Esophagus muscularis mucosa (tissue), 4 donors: ENCODE data around the gene GREB1. TPM values are rescaled to one million over a fixed set of nuclear protein-coding genes. Genes with fewer than 3 reads are reported as not detected.

Experiments used
- DNase-seq: peaks from one replicate; pipeline ENCODE4 v3.0.0-alpha.2; 2017; ENCODE audit errors: extremely low spot score
- H3K27ac ChIP-seq, 4 donors: fragments of 200-600 bp; sonication (generic); replicated peaks in 1 of 4; 1 replicate in 3 of 4; 2 replicates in 1 of 4; pipeline ENCODE4 v1.5.1; 2016 to 2019; ENCODE audit warnings: mild to moderate bottlenecking in 1 of 4
- H3K27me3 ChIP-seq, 4 donors: fragments of 200-600 bp; sonication (generic); one replicate each; pipeline versions ENCODE4 v1.5.1 to v1.6.0; 2016 to 2019
- H3K36me3 ChIP-seq, 4 donors: fragments of 200-600 bp; sonication (generic); one replicate each; pipeline ENCODE4 v1.5.1; 2016 to 2019
- H3K4me1 ChIP-seq, 4 donors: fragments of 200-600 bp; sonication (generic); one replicate each; pipeline ENCODE4 v1.5.1; 2016 to 2019
- H3K4me3 ChIP-seq, 4 donors: fragments of 200-600 bp; sonication (generic); 1 replicate in 2 of 4; 2 replicates in 2 of 4; pipeline ENCODE4 v1.5.1; 2016 to 2019; ENCODE audit warnings: mild to moderate bottlenecking in 4 of 4, moderate library complexity in 1 of 4
- H3K9me3 ChIP-seq, 4 donors: fragments of 200-600 bp; sonication (generic); 1 replicate in 3 of 4; 2 replicates in 1 of 4; pipeline ENCODE4 v1.5.1; 2016 to 2019
- CTCF ChIP-seq, 3 experiments: fragments of 200-600 bp in 2 of 3; fragments of 450-650 bp in 1 of 3; sonication (generic) in 2 of 3; IDR thresholded peaks; one replicate each; pipeline ENCODE4 v1.5.1; 2017 to 2019; ENCODE audit warnings: antibody characterized with exemption in 3 of 3, mild to moderate bottlenecking in 2 of 3, moderate library complexity in 1 of 3
- EP300 ChIP-seq: sonication (generic); formaldehyde crosslinking; IDR thresholded peaks from one replicate; pipeline ENCODE4 v1.6.1; 2017; ENCODE audit warnings: antibody characterized with exemption
- POLR2A ChIP-seq: fragments of 450-650 bp; IDR thresholded peaks from one replicate; pipeline ENCODE4 v1.6.1; 2017; ENCODE audit warnings: antibody characterized with exemption, moderate library complexity, mild to moderate bottlenecking, low read depth
- POLR2AphosphoS5 ChIP-seq, 2 donors: sonication (generic); formaldehyde crosslinking; IDR thresholded peaks; one replicate each; pipeline ENCODE4 v1.6.1; 2017; ENCODE audit warnings: antibody characterized with exemption in 2 of 2
- WGBS: methylation state at CpG from one replicate; pipeline ENCODE4 v1.1.5; 2018; 5-methylcytosine and 5-hydroxymethylcytosine counted together
- intact Hi-C: fragments of 100-400 bp; cut with DNase I; formaldehyde crosslinking; loops from one replicate; pipeline ENCODE4 v1.15.1; 2023
- total RNA-seq, 4 donors: library from RNA; depleted of rRNA; stranded (reverse); fragments of >200 nt; gene quantifications; one replicate each; pipeline versions ENCODE4 v1.1.0 to v1.2.1, GENCODE V29; 2016

The GREB1 gene
- total RNA-seq, 4 donors from 2014 or later: 3.7 to 11.0 (median 7.7) TPM

- TF ChIP-seq POLR2AphosphoS5 (IDR thresholded peaks at IDR 0.05) (peak in 1 of 2 donors; percentile 41), CTCF (IDR thresholded peaks at IDR 0.05) (no peak)
- DNase-seq: no peak
- Histone ChIP-seq H3K27ac (no peak overlapping the region), H3K9me3 (peaks cover 0 to 6% (median 0%) of the 10 kb centered on the region in 4 donors), H3K4me1 (no peaks in the 10 kb centered on the region), H3K27me3 (no peaks in the 10 kb centered on the region), H3K4me3 (no peak overlapping the region), H3K36me3 (no peaks in the 10 kb centered on the region)
- 58% methylated on average over 2 of the region's 2 CpGs for WGBS
- intact Hi-C loops: no loop called here
Observed at GRCh38 chr2:11524470-11524869, 9.4 kb upstream of the GREB1 start.

GRCh38 chr2:11525762-11526161 is 8.1 kb upstream of the GREB1 start:
- WGBS: 98% methylated on average over 7 of the region's 7 CpGs
- H3K4me1 ChIP-seq: no peaks in the 10 kb centered on the region
- intact Hi-C loops: no loop called here
- peaks cover 0 to under 1% (median 0%) of the 10 kb centered on the region in 4 donors for H3K27me3 ChIP-seq
- H3K4me3 ChIP-seq: no peak overlapping the region
- H3K27ac ChIP-seq: peak overlapping the region in 2 of 4 donors; percentile 40 to 47
- no peak for DNase-seq
- TF ChIP-seq POLR2A (no peak), EP300 (no peak), POLR2AphosphoS5 (IDR thresholded peaks at IDR 0.05) (no peak), CTCF (IDR thresholded peaks at IDR 0.05) (no peak)
- no peaks in the 10 kb centered on the region for H3K36me3 ChIP-seq
- no peaks in the 10 kb centered on the region for H3K9me3 ChIP-seq

GRCh38 chr2:11527001-11527400 is 6.8 kb upstream of the GREB1 start:
- Histone ChIP-seq H3K4me3 (no peak overlapping the region), H3K27me3 (peaks cover 0 to 4% (median 0%) of the 10 kb centered on the region in 4 donors), H3K36me3 (no peaks in the 10 kb centered on the region), H3K27ac (no peak overlapping the region), H3K4me1 (no peaks in the 10 kb centered on the region), H3K9me3 (no peaks in the 10 kb centered on the region)
- TF ChIP-seq CTCF (IDR thresholded peaks at IDR 0.05) (no peak), POLR2AphosphoS5 (IDR thresholded peaks at IDR 0.05) (no peak), EP300 (no peak), POLR2A (no peak)
- intact Hi-C loops: no loop called here
- DNase-seq: no peak
- WGBS: 97% methylated on average over 1 of the region's 1 CpG

GRCh38 chr2:11528228-11528627 is 5.6 kb upstream of the GREB1 start:
- Histone ChIP-seq H3K27ac (no peak overlapping the region), H3K4me3 (no peak overlapping the region), H3K27me3 (peaks cover 0 to 4% (median 0%) of the 10 kb centered on the region in 4 donors), H3K9me3 (no peaks in the 10 kb centered on the region), H3K4me1 (no peaks in the 10 kb centered on the region), H3K36me3 (no peaks in the 10 kb centered on the region)
- no peak for TF ChIP-seq CTCF (IDR thresholded peaks at IDR 0.05)
- no peak for DNase-seq
- intact Hi-C loops: no loop called here
- 77% methylated on average over 3 of the region's 3 CpGs for WGBS

- Histone ChIP-seq H3K27ac (no peak overlapping the region), H3K27me3 (peaks cover 0 to 14% (median 0%) of the 10 kb centered on the region in 4 donors), H3K36me3 (no peaks in the 10 kb centered on the region), H3K4me1 (no peaks in the 10 kb centered on the region), H3K9me3 (no peaks in the 10 kb centered on the region), H3K4me3 (no peak overlapping the region)
- intact Hi-C loops: no loop called here
- no peak for DNase-seq
- 90% methylated on average over 6 of the region's 6 CpGs for WGBS
- TF ChIP-seq CTCF (IDR thresholded peaks at IDR 0.05): no peak
- TF ChIP-seq POLR2AphosphoS5 (IDR thresholded peaks at IDR 0.05): no peak
- TF ChIP-seq EP300: no peak
- TF ChIP-seq POLR2A: no peak
Observed at GRCh38 chr2:11530864-11531465, 2.9 kb upstream of the GREB1 start.
